LNCaP clone FGC (cell line): Measurements from ENCODE around the gene ASNSD1.
"Not testable (repeated sequence)": the region's sequence is repeated elsewhere in the genome, so short reads cannot be mapped to it uniquely, and the experiment has no call there.

Experiments
- DNase-seq: peaks from one replicate; pipeline ENCODE4 v3.0.0-alpha.2; 2011; ENCODE audit warnings: low read depth
- H3K4me3 ChIP-seq: 2 replicates; pipeline ENCODE4 v1.5.1; 2011; ENCODE audit warnings: mild to moderate bottlenecking, low read depth, low read length, control low read depth
- TF ChIP-seq, protein P1 (sequence below): IDR thresholded peaks from 2 replicates; pipeline ENCODE4 v1.5.1; 2012; ENCODE audit warnings: mild to moderate bottlenecking; ENCODE audit not compliant: control insufficient read depth, insufficient read depth; ENCODE audit errors: extremely low read depth

ASNSD1 gene

DNA sequence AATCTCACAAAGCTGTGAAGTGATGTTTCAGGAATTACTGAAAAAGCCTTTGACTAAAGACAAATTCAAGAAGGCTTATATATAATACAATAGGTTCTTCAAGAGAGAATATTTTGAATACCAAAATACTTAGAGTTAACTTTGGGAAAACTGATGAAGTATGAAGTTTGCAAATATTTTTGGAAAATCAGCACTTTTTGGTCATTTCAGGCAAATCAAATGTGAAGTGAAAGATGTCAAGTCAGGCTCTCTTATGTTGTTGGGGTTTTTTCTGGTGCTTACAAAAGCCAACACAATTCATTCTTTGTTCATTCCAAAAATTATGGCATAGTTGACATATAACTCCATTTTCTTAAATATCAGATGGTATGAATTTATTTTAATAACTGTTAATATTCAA, 14.7 kb upstream of the ASNSD1 start:
- DNase-seq = no peak
- TF ChIP-seq, protein P1, sequence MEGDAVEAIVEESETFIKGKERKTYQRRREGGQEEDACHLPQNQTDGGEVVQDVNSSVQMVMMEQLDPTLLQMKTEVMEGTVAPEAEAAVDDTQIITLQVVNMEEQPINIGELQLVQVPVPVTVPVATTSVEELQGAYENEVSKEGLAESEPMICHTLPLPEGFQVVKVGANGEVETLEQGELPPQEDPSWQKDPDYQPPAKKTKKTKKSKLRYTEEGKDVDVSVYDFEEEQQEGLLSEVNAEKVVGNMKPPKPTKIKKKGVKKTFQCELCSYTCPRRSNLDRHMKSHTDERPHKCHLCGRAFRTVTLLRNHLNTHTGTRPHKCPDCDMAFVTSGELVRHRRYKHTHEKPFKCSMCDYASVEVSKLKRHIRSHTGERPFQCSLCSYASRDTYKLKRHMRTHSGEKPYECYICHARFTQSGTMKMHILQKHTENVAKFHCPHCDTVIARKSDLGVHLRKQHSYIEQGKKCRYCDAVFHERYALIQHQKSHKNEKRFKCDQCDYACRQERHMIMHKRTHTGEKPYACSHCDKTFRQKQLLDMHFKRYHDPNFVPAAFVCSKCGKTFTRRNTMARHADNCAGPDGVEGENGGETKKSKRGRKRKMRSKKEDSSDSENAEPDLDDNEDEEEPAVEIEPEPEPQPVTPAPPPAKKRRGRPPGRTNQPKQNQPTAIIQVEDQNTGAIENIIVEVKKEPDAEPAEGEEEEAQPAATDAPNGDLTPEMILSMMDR = no peak
- H3K4me3 ChIP-seq = no peak overlapping the region

DNA sequence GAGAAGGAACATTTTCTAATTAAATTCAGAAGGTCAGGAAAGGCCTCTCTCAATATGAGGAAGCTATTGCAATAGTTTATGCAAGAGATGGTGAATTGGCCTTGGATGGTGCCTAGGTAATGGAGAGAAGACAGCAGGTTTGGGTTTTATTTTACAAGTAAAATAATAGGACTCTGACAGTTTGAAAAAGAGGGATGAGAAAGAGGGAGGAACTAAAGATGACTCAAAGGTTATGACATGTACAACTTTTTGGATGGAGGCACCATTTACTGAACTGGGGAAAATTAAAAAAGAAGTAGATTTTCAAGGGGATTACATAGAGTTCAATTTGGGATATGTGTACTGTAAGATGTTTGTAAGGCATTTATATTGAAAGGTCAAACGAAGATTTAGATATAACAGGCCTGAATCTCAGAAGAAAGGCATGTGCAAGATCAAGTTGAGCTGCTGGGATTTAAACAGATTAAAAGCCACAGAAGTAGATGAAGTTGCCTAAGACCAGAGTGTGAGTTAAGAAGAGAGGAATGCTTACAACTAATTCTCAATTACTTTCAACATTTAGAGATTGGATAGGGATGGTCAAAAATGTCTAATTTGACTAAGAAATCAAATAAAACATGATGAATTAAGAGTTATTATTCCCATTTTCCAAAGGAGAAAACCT, 12.3 kb upstream of the ASNSD1 start:
- no peak for DNase-seq
- no peak overlapping the region for H3K4me3 ChIP-seq

DNA sequence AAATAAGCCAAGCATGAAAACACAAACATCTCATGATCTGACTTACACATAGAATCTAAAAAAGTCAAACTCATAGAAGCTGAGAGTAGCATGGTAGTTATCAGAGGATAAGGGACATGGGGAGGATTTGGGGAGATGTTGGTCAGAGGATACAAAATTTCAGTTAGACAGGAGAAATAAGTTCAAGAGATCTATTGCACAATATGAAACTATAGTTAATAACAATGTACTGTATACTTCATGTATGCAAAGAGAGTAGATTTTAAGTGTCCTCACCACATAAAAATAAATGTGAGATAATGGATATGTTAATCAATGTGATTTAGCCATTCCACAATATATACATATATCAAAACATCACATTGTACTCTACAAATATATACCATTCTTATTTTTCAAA, 10.0 kb upstream of the ASNSD1 start:
- H3K4me3 ChIP-seq = no peak overlapping the region
- no peak for DNase-seq
- TF ChIP-seq, protein P1 = no peak

More for the DNA sequence above, 12.3 kb upstream of the ASNSD1 start:
- TF ChIP-seq, protein P1 = no peak

DNA sequence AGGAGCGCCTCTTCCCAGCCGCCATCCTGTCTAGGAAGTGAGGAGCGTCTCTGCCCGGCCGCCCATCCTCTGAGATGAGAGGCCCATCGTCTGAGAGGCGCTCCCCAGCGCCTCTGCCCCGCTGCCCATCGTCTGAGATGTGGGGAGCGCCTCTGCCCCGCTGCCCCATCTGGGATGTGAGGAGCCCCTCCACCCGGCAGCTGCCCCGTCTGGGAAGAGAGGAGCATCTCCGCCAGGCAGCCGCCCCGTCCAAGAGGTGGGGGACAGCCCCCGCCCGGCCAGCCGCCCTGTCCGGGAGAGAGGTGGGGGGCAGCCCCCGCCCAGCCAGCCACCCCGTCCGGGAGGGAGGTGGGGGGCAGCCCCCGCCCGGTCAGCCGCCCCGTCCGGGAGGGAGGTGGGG, 7.8 kb upstream of the ASNSD1 start:
- H3K4me3 ChIP-seq, DNase-seq: not testable (repeated sequence)

DNA sequence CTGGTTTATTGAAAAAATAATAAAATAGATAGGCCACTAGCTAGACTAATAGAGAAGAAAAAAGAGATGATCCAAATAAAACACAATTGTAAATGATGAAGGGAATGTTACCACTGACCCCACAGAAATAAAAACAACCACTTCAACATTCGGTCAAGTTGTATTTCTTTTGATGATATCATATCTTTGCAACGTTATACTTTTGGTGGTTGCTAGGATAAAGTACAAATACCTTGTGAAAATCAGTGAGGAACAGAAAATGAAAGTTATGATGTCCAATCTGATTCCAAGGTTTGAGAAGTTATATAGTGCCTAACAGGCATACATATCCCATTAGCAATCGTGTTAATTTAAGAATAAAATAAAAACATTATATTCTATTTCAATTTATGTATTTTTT, 6.6 kb upstream of the ASNSD1 start:
- H3K4me3 ChIP-seq = no peak overlapping the region
- no peak for DNase-seq
- TF ChIP-seq, protein P1 = no peak

DNA sequence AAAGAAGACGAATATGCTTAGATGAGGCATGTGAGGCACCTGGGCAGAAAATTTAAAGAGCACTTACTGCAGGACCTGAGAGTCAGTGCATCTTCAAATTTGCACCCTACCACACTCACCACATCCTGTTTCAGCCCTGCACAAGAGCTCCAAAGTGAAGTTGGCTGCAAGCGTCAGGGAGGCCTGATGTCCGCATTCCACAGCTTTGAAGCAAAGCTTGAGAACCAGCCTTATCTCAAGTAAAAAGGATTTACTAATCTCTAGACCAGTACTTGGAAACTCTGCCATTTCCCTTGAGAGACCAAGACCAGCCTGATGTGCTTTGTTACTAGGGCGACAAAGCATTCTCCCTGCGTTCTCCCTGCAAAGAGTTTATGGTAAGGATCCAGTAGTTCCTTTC, 3.4 kb upstream of the ASNSD1 start:
- DNase-seq = no peak
- TF ChIP-seq, protein P1 = no peak
- no peak overlapping the region for H3K4me3 ChIP-seq

DNA sequence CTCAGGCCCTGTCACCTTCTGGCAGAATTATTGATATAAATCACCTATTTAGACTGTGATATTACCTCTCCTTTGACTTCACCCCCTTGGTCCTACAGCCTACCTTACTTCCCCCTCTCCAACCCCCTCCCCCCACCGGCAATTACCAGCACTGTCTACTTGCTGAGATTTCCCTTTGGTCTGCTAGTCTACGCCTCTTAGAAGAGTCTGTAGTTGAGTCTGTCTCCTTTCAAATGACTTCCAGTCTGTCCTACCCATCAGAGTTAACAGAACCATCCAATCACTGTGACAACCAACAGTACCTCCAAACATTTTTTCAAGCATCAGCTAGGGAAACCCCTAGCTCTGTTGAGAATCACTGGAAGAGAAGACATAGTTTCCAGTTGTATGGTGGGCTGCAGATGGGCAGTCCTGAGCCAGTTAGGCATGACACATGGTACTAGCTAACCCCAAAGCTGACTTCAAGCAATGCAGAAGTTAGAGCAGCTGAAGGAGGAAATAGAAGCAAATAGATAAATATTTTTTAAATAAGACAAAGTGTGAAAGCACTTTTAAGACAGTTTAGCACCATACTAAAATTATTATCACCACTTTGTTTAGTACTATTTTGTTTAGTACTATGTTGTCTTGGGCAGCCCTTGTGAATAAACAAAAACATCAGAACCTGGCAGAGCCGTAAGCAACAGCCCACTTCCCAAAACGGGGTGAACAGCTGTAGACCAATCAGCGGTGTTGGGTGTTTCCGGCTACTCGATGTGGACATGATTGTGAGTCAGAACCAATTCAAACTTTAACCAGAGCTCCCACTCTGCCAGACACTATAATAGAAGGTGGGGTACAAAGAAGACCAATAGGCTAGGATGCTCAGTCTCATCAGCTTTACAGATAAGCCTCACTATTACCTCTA, 2.7 kb upstream of the ASNSD1 start:
- no peak for DNase-seq
- TF ChIP-seq, protein P1 = no peak
- H3K4me3 ChIP-seq = no peak overlapping the region
